ENCODE results near the gene STX1B.

The STX1B gene

DNA sequence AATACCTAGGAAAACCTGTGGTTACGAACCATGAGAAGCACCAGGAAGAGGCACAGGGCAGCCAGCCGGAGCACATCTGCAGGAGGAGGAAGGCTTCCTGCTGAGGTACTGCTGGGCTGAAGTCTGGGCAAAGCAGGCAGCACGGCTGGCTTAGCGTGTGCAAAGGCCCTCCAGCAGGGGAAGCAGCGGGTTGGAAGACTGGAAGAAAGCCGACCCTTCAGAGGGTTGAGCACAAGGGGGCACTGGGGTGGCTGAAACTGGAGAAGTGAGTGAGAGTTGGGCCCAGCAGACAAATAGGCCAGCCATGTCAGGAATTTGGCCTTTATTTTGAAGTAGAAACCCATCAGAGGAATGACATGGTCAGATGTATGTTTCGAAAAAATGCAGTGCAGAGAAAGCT is 37.6 kb downstream of the STX1B start:
- no peak for DNase-seq

- DNase-seq, result no peak
Observed at GRCh38 chr16:30971298-30971697, 39.1 kb downstream of the STX1B start.

DNA sequence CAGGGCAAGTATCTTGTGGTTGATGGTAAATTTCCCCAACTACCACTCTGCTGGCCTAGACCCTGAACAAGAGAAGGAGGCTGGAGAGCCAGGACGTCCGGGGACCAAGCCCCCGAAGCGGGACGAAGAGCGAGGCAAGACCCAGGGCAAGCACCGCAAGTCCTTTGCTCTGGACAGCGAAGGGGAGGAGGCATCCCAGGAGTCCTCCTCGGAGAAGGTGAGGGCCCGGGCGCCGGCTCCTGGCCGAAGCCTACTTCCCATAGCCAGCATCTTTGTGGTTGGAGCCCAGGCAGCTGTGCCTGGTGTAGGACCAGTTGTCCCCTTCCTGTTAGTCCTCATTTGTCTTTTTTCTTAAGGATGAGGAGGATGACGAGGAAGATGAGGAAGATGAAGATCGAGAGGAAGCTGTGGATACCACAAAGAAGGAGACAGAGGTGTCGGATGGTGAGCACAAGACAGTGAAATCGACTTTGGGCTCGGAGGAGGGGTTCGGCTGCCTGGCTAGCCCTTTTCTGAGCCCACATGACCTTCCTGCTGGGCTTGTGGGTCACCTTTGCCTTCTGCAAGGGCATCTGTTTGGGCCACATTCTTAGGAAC is 41.1 kb downstream of the STX1B start:
- no peak for DNase-seq

DNA sequence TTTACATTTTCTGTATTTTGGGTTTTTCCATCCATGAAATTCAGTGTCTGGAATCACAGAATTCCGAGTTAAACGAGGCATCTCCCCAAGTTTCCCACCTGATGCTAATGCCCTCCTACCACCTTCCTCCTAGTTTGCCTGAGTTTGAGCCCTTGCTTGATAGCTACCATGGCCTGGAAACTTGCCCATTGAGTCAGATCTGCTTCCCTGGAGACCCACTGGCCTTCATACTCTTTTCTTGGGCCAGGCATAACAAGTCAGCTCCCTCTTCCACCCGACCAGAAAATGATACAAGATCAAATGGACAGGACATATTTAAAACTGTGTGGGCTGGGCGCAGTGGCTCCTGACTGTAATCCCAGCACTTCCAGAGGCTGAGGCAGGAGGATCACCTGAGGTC is 42.6 kb downstream of the STX1B start:
- DNase-seq, result no peak

DNA sequence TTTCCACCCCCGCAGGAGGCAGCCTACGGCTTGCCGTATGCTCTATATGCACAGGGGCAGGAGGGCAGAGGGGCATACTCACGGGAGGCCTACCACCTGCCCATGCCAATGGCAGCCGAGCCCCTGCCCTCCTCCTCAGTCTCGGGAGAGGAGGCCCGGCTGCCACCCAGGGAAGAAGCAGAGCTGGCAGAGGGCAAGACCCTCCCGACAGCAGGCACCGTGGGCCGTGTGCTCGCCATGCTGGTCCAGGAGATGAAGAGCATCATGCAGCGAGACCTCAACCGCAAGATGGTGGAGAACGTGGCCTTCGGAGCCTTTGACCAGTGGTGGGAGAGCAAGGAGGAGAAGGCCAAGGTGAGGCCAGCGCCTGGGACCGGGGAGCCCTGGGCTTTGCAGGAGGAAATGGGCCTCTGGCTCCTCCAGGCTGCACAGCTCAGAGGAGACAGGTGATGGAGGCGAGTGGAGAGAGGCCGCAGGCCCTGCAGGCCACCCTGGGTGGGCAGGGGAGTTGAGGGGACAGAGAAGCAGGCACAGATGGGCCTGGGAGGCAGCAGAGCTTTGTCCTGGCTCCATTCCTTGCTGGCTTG is 44.3 kb downstream of the STX1B start:
- no peak for DNase-seq

GRCh38 chr16:30965436-30965835 is 45.0 kb downstream of the STX1B start:
- no peak for DNase-seq

GRCh38 chr16:30964574-30965226 is 45.7 kb downstream of the STX1B start:
- DNase-seq, result no peak

DNA sequence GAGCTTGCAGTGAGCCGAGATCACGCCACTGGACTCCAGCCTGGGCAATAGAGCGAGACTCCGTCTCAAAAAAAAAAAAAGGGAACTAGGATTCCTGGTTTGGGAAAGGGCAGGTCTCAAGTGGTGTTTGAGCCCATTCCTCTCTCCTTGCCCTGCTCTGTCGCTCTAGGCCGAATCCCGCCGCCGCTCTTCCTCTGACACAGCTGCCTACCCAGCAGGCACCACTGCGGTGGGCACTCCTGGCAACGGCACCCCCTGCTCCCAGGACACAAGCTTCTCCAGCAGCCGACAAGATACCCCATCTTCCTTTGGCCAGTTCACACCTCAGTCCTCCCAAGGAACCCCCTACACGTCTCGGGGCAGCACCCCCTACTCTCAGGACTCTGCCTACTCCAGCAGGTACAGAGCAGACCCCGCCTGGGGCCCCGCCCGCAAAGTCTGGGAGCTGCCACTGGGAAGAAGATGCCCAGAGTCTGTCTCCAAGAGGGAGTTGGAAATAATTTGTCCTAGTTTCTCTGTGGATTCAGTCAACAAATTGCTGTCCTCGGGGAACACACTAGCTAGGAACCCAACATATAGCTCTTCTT is 46.4 kb downstream of the STX1B start:
- DNase-seq, result no peak

- DNase-seq, result no peak
Observed at GRCh38 chr16:30961384-30961783, 49.1 kb downstream of the STX1B start.

DNA sequence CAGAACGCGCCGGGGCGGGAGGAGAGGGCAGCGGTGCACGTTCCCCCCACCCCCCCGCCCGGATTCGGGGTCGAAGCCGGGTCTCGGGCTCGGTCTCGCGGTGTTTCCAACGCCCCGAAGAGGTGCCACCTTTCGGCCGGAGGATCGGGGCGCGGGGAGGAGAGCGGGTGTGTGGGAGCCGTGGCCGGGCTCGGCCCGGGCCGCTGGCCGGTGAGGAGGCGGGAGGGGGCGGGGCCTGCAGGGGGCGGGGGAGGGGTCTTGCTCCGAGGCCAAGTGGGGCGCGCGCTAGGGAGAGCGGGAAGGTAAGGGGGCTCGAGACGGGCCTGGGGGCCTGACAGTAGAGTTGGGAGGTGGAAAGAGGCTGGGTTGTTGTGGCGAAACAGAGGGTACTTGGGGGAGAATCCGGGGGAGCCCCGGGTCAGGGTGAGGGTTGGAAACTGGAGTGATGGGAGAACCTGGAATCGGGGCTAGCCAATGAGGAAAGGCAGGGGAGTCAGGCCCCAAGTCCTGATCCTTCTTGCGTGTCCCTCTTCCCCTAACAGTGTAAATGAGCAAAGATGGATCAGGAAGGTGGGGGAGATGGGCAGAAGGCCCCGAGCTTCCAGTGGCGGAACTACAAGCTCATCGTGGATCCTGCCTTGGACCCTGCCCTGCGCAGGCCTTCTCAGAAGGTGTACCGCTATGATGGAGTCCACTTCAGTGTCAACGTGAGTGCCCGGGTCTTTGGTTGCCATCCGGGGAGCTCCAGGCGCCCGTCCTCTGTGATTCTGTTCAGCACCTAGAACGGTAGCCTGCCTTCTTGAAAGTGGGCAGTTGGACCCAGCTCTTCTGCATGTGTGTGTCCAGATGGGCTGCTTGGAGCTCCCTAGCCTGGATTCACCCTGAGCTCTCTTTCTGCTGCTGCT is 52.0 kb downstream of the STX1B start:
- DNase-seq, result peak; percentile 40 to 80

DNA sequence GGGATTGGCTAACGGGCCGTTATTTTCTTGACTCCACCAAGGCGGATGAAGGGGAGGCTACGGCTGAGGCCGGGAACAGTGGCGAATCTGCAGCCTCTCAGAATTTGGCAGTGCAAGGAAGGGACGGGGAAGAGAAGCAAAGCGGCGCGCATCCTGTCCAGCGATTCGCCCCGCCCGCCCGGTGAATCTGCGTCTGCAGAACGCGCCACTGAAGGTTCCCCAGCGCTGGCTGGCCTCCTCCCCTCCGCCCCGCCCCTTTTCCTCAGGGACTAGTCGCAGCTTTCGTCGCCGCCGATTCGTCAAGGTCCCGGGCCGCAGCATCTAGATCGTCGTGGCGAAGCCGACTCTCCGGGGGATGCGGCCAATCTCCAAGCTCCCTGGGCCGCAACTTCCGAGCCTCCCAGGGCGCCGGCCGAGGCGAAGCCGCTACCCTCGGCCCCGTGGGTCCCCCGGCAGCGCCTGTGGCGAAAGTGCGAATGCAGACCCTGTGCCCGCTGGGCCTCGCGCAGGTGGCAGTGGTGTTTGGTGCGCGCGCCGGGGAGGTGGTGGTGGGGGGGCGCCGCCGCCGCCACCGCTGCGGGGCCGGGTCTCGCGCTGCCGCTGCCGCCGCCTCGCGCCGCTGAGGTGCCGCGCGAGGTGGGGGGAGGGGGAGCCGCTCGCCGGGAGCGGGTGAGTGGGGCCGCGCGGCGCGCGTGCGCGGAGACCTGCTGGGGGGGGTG is 52.8 kb downstream of the STX1B start, which contains the start of gene SETD1A:
SETD1A (plus strand) TSS at position 299 of the 719 bp plus-strand sequence. CDS start 978 bp downstream, outside the sequence.
- peak; percentile 96 for DNase-seq

DNA sequence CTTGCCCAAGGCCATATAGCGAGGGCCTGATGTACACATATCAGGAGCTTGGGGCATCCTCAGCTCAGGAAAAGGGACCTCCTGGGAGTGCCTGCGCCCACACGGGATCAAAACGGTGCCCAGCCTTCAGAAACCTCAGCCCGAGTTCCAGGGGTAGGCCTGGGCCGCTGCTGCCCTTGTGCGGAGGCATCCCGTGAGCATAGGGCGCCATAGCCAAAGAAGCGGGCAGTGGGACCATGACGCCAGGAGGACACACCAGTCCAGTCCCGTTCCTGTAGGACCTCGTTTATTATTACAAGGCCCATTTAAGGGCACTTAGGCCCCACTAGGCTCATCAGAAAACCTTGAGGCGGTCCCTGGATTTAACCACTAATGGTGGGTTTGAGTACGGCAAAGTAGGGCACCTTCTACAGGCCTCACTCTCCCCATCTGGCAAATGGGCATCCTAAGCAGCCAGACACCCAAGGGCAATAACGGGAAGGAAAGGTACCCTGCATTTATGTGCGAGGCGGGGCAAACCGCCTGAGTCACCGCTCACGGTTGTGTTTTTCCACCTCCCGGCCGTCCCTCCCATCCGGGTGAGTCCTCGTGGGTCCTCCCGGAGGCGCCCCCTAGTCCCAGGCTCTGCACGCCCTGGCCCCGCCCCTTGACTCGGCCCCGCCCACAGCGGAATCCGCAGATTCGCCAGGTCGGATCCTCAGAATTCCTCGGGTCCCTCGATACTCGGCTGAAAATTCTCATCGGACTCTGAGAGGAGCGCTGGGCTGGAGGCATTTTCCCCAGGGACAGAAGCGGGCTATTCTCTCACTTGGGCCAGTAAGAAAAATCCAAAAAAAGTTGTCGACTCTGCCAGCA is 53.6 kb downstream of the STX1B start:
- peak; percentile 77 to 82 for DNase-seq

DNA sequence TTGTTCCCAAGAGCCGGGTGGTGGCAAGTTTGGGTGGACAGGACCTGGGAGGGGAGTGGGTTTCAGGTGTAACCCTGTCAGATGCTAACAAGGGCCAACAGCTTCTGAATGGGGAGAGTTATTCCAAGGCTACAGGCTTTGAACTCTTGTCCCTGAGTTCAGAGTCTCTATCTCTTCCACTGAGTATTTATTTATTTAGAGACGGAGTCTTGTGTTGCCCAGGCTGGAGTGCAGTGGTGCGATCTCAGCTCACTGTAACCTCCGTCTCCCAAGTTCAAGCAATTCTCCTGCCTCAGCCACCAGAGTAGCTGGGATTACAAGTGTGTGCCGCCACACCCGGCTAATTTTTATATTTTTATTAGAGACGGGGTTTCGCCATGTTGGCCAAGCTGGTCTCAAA is 55.4 kb downstream of the STX1B start:
- no peak for DNase-seq

- peak; percentile 87 to 89 for DNase-seq
Observed at GRCh38 chr16:30953511-30954124, 56.8 kb downstream of the STX1B start.

GRCh38 chr16:30953111-30953510 is 57.3 kb downstream of the STX1B start:
- no peak for DNase-seq

DNA sequence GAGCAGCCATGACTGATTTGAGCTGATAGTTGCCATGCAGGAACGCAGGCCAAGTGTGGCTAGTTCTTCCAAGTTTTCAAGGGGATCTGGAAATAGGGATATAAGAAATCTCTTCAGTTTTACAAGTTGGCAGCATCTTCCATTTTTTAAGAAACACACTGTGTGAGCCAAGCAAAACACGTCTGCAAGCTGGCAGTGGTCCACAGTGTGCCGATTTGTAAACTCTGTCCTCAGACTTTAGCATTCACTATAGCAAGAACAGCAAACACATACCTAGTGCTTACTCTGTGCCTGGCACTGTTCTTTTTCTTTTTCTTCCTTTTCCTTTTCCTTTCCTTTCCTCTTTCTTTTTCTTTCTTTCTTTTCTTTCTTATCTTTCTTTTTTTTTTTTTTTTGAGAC is 58.7 kb downstream of the STX1B start:
- no peak for DNase-seq

DNA sequence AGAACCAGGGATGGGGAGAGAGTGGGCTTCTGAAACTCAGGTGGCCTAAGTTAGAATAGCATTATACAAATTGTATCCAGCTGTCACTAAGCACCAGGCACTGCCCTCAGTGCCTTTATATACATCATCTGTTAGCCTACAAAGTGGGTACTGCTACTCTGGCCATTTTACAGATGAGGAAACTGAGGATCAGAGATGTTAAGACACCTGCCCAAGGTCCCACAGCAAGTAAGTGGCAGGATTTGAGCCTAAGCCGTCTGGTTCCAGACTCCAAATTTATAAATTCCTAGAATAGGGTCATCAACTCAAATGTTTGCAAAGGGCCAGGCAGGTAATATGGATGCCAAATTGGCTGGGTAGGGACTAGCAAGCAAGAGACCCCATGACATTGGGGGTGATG is 59.2 kb downstream of the STX1B start:
- no peak for DNase-seq

GRCh38 chr16:30950516-30951065 is 59.8 kb downstream of the STX1B start:
- DNase-seq, result no peak

- peak; percentile 54 to 73 for DNase-seq
Observed at GRCh38 chr16:30949650-30950515, 60.6 kb downstream of the STX1B start.

All from SHP77 (cell line).